ENCODE measurements around the gene TFF3.

The TFF3 gene

GRCh38 chr21:42264245-42265195 is 50.7 kb downstream of the TFF3 start:
- DNase-seq = no peak

GRCh38 chr21:42263591-42264131 is 51.5 kb downstream of the TFF3 start:
- DNase-seq = no peak

GRCh38 chr21:42262831-42263231 is 52.4 kb downstream of the TFF3 start:
- DNase-seq = no peak

- DNase-seq = no peak
Observed at GRCh38 chr21:42261829-42262200, 53.4 kb downstream of the TFF3 start.

All from T1000 (cell line).